ENCODE measurements around the gene OSBPL10. TPM values are rescaled to one million over a fixed set of nuclear protein-coding genes. Genes with fewer than 3 reads are reported as not detected.

OSBPL10 gene
- polyA plus RNA-seq, 2 of the 4 experiments (the other 2 are of a cell fraction): 9.2 to 17.0 TPM

DNA sequence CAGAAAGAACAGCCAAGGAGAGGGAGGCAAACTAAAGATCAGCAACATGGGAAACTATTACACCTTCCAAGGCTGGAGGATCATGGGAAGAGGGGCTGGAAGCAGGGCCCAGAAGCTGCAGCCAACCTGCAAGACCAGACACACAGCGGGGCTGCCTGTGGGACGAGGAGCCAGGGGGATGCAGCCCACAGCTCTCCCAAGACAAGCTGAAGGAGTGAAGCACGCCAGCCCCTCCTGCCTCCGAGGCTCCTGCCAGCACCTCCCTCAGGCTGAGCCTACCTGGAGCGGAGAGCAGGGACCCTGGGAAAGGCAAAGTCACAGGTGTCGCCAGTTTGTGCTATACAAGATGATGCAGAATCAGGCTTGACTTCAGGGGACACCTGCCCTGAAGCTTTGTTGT is 133.3 kb downstream of the OSBPL10 start (continued):
- TF ChIP-seq FOXS1 (CRISPR knock-in tag; IDR thresholded peaks at IDR 0.05) (no peak), HDAC2 (IDR thresholded peaks at IDR 0.05) (no peak), RCOR1 (IDR thresholded peaks at IDR 0.05; ENCODE audit: low read depth, low read length) (no peak)

DNA sequence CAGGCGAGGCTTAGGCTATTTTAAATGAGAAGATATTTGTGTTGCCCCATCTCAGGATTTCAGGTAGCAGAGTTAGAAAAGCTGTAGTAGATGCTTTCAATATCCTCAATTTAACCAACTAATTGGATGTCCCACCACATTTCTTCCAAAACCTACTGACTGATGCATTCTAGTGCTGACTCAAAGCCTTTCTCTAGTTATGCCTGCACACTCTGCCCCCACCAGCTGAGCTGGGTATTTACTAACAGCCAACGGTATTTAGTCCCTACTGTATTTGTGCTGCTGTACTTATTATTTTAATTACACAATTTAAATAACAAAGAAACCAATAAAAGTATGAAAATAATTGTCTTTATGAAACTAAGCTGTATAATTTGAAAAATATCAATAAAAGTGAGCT is 139.5 kb downstream of the OSBPL10 start:
- ChIA-PET POLR2A (no interaction called here), CTCF (interaction anchor here (1.2 to 1.9 kb wide), 2 partner anchors 9 to 303 kb away, joined by 4 to 5 read pairs; no protein-coding TSS in a partner anchor)
- no peaks in the 10 kb centered on the region for H3K9me3 ChIP-seq
- no peak for DNase-seq (ENCODE audit: low read depth in 1 of 2, low spot score in 1 of 2)
- 63% methylated on average over 2 of the region's 2 CpGs for WGBS (ENCODE audit: missing lambda C conversion rate)
- FAIRE-seq: no peak
- H3K27ac ChIP-seq: no peak overlapping the region
- no peak overlapping the region for H3K4me3 ChIP-seq
- no peak overlapping the region for H3K4me2 ChIP-seq
- peaks cover 10% of the 10 kb centered on the region for H3K4me1 ChIP-seq
- ATAC-seq: no peak
- TF ChIP-seq NPAS2 (CRISPR knock-in tag; IDR thresholded peaks at IDR 0.05; ENCODE audit: borderline replicate concordance) (no peak), HOXB13 (CRISPR knock-in tag; IDR thresholded peaks at IDR 0.05; ENCODE audit: low read depth) (no peak), ZSCAN20 (CRISPR knock-in tag; IDR thresholded peaks at IDR 0.05) (no peak), CBX2 (IDR thresholded peaks at IDR 0.05; ENCODE audit: borderline replicate concordance, low read depth) (no peak), ZNF302 (CRISPR knock-in tag; IDR thresholded peaks at IDR 0.05) (no peak), CHD4 (IDR thresholded peaks at IDR 0.05; ENCODE audit: borderline replicate concordance) (no peak), KDM1A (IDR thresholded peaks at IDR 0.05; ENCODE audit: low read depth) (no peak), POLR2A (IDR thresholded peaks at IDR 0.05; ENCODE audit: low read length) (no peak), RFX5 (IDR thresholded peaks at IDR 0.05) (no peak), RARB (CRISPR knock-in tag; IDR thresholded peaks at IDR 0.05) (no peak), FOXS1 (CRISPR knock-in tag; IDR thresholded peaks at IDR 0.05) (no peak), CEBPB (IDR thresholded peaks at IDR 0.05) (no peak), CBX8 (IDR thresholded peaks at IDR 0.05) (no peak), ZC3H11A (IDR thresholded peaks at IDR 0.05) (no peak), TP53 (CRISPR knock-in tag; IDR thresholded peaks at IDR 0.05) (no peak), NR3C1 (IDR thresholded peaks at IDR 0.05) (no peak), RAD21 (conservative IDR thresholded peaks at IDR 0.05 in 1 of 2, IDR thresholded peaks at IDR 0.05 in 1 of 2) (no peak)
- TF ChIP-seq, protein P1, sequence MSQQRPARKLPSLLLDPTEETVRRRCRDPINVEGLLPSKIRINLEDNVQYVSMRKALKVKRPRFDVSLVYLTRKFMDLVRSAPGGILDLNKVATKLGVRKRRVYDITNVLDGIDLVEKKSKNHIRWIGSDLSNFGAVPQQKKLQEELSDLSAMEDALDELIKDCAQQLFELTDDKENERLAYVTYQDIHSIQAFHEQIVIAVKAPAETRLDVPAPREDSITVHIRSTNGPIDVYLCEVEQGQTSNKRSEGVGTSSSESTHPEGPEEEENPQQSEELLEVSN (IDR thresholded peaks at IDR 0.05; ENCODE audit: borderline replicate concordance, low read depth): no peak
- TF ChIP-seq, protein P2, sequence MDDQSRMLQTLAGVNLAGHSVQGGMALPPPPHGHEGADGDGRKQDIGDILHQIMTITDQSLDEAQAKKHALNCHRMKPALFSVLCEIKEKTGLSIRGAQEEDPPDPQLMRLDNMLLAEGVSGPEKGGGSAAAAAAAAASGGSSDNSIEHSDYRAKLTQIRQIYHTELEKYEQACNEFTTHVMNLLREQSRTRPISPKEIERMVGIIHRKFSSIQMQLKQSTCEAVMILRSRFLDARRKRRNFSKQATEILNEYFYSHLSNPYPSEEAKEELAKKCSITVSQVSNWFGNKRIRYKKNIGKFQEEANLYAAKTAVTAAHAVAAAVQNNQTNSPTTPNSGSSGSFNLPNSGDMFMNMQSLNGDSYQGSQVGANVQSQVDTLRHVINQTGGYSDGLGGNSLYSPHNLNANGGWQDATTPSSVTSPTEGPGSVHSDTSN (IDR thresholded peaks at IDR 0.05): no peak
- TF ChIP-seq, protein P3, sequence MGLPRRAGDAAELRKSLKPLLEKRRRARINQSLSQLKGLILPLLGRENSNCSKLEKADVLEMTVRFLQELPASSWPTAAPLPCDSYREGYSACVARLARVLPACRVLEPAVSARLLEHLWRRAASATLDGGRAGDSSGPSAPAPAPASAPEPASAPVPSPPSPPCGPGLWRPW (IDR thresholded peaks at IDR 0.05): no peak

DNA sequence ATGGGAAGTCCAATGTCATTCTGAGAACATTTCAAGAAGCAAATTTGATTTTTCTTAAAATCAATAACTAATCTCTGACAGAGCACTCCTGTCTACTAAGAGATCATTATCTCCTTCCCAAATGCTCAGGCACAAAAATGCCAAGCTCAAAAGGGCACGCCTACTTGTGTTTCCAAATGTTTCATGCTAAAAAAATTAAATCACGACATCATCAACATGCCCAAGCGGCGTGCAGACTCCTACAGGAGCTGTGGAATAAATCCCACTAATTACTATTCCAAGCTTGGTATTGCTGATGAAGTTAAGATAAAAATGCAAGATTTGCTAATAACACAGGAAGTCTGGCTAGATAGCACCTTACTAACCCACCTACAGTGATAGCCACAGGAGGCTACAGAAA is 140.8 kb downstream of the OSBPL10 start:
- Histone ChIP-seq H3K4me3 (no peak overlapping the region), H3K9me3 (no peaks in the 10 kb centered on the region), H3K4me2 (no peak overlapping the region), H3K4me1 (peaks cover 10% of the 10 kb centered on the region), H3K27ac (no peak overlapping the region; a peak in 1 of 6 replicates)
- FAIRE-seq (no peak), ATAC-seq (no peak), DNase-seq (ENCODE audit: low read depth in 1 of 2, low spot score in 1 of 2) (no peak)
- 93% methylated on average over 4 of the region's 4 CpGs for WGBS (ENCODE audit: missing lambda C conversion rate)
- POLR2A ChIA-PET: no interaction called here
- CTCF ChIA-PET: interaction anchor here (1.9 kb wide), 1 partner anchor 8 kb away, joined by 5 read pairs; no protein-coding TSS in a partner anchor
- TF ChIP-seq ZFP36 (IDR thresholded peaks at IDR 0.05; ENCODE audit: borderline replicate concordance, partially characterized antibody) (no peak), MAFK (IDR thresholded peaks at IDR 0.05; ENCODE audit: partially characterized antibody) (no peak), NR3C1 (IDR thresholded peaks at IDR 0.05) (no peak), CHD4 (IDR thresholded peaks at IDR 0.05; ENCODE audit: borderline replicate concordance) (no peak), JUN (IDR thresholded peaks at IDR 0.05) (no peak), TP53 (CRISPR knock-in tag; IDR thresholded peaks at IDR 0.05) (no peak), PHF8 (IDR thresholded peaks at IDR 0.05; ENCODE audit: borderline replicate concordance, low read depth) (no peak), ZNF302 (CRISPR knock-in tag; IDR thresholded peaks at IDR 0.05) (no peak), CBX8 (IDR thresholded peaks at IDR 0.05) (no peak)
- TF ChIP-seq, protein P4, sequence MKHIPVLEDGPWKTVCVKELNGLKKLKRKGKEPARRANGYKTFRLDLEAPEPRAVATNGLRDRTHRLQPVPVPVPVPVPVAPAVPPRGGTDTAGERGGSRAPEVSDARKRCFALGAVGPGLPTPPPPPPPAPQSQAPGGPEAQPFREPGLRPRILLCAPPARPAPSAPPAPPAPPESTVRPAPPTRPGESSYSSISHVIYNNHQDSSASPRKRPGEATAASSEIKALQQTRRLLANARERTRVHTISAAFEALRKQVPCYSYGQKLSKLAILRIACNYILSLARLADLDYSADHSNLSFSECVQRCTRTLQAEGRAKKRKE (CRISPR knock-in tag; IDR thresholded peaks at IDR 0.05; ENCODE audit: low read depth): no peak
- TF ChIP-seq, protein P5, sequence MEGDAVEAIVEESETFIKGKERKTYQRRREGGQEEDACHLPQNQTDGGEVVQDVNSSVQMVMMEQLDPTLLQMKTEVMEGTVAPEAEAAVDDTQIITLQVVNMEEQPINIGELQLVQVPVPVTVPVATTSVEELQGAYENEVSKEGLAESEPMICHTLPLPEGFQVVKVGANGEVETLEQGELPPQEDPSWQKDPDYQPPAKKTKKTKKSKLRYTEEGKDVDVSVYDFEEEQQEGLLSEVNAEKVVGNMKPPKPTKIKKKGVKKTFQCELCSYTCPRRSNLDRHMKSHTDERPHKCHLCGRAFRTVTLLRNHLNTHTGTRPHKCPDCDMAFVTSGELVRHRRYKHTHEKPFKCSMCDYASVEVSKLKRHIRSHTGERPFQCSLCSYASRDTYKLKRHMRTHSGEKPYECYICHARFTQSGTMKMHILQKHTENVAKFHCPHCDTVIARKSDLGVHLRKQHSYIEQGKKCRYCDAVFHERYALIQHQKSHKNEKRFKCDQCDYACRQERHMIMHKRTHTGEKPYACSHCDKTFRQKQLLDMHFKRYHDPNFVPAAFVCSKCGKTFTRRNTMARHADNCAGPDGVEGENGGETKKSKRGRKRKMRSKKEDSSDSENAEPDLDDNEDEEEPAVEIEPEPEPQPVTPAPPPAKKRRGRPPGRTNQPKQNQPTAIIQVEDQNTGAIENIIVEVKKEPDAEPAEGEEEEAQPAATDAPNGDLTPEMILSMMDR (IDR thresholded peaks at IDR 0.05): no peak
- TF ChIP-seq, protein P6, sequence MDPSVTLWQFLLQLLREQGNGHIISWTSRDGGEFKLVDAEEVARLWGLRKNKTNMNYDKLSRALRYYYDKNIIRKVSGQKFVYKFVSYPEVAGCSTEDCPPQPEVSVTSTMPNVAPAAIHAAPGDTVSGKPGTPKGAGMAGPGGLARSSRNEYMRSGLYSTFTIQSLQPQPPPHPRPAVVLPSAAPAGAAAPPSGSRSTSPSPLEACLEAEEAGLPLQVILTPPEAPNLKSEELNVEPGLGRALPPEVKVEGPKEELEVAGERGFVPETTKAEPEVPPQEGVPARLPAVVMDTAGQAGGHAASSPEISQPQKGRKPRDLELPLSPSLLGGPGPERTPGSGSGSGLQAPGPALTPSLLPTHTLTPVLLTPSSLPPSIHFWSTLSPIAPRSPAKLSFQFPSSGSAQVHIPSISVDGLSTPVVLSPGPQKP (IDR thresholded peaks at IDR 0.05; ENCODE audit: low read depth, low read length): no peak
- TF ChIP-seq, protein P1 (IDR thresholded peaks at IDR 0.05; ENCODE audit: borderline replicate concordance, low read depth): no peak
- TF ChIP-seq, protein P2 (IDR thresholded peaks at IDR 0.05): no peak

Data from A549 (cell line).